ENCODE measurements around the gene ZC3H18. TPM values are rescaled to one million over a fixed set of nuclear protein-coding genes. Genes with fewer than 3 reads are reported as not detected.

ZC3H18 gene
- total and polyA plus RNA-seq, 2 of the 4 experiments (the other 2 are of a cell fraction) = 3.4 to 21.3 TPM

- H3K18ac ChIP-seq (ENCODE audit: low read depth, low read length) = peak overlapping the region; percentile 31; the same call in 1 of the 2 replicates
- H3K27ac ChIP-seq (ENCODE audit: insufficient read depth, low read length) = peak overlapping the region; percentile 56
- peak overlapping the region; percentile 55; the same call in 1 of the 2 replicates for H2BK120ac ChIP-seq (ENCODE audit: low read depth, low read length)
- in situ Hi-C loops (cut with MboI; ENCODE audit: low sequenced_read_pairs) (no loop called here), dilution Hi-C loops (cut with HindIII; ENCODE audit: low sequenced_read_pairs, unreplicated experiment) (no loop called here), intact Hi-C loops (cut with micrococcal nuclease) (no loop called here)
- peak overlapping the region; percentile 84 for H2BK5ac ChIP-seq (ENCODE audit: low read depth, low read length, poor library complexity, severe bottlenecking)
- no peak overlapping the region for H3K23ac ChIP-seq (ENCODE audit: low read depth, low read length)
- H3K4me2 ChIP-seq (ENCODE audit: low read depth, low read length) = peak overlapping the region; percentile 8; the same call in 1 of the 2 replicates
- H3K4ac ChIP-seq (ENCODE audit: low read depth, low read length) = peak overlapping the region; percentile 68
- no peaks in the 10 kb centered on the region for H3K9me3 ChIP-seq (ENCODE audit: control insufficient read depth, insufficient read depth, low read length)
- BruUV-seq (replicated peaks) = no TSS peak
- no peak overlapping the region for H3K14ac ChIP-seq (replicated peaks; ENCODE audit: low read depth, low read length)
- ATAC-seq (ENCODE audit: low read depth) (peak; percentile 89), DNase-seq (peak; percentile 98)
- H2AK9ac ChIP-seq (replicated peaks; ENCODE audit: low read depth, low read length, poor library complexity) = peak overlapping the region; percentile 10
- ChIA-PET CTCF (no interaction called here), POLR2A (ENCODE audit: unreplicated experiment) (no interaction called here)
- H3K79me1 ChIP-seq (ENCODE audit: low read depth in 1 of 2, low read length in 2 of 2) = peaks cover 8 to 72% of the 10 kb centered on the region in 2 experiments
- TF ChIP-seq CHD1 (IDR thresholded peaks at IDR 0.05; ENCODE audit: low read depth, low read length) = no peak
- TF ChIP-seq MAFK (IDR thresholded peaks at IDR 0.05; ENCODE audit: low read depth, low read length) = peak; percentile 58
- no peak for TF ChIP-seq SMC3 (IDR thresholded peaks at IDR 0.05; ENCODE audit: low read depth, low read length)
- TF ChIP-seq FOS (IDR thresholded peaks at IDR 0.05; ENCODE audit: low read depth, low read length) = peak; percentile 18; the same call in 1 of the 2 replicates
- TF ChIP-seq MAZ (IDR thresholded peaks at IDR 0.05; ENCODE audit: borderline replicate concordance, low read depth, low read length) = peak; percentile 41; the same call in 1 of the 2 replicates
- TF ChIP-seq NFE2L2 (IDR thresholded peaks at IDR 0.05; ENCODE audit: low read depth, low read length) = 0 out of 2 replicates have a peak, but pooled peaks have one; percentile 9
- peak; percentile 94 for TF ChIP-seq CEBPB (IDR thresholded peaks at IDR 0.05; ENCODE audit: low read depth, low read length)
- peak; percentile 73 for TF ChIP-seq BHLHE40 (IDR thresholded peaks at IDR 0.05; ENCODE audit: low read depth, low read length)
- H4K5ac ChIP-seq (ENCODE audit: low read depth, low read length) = peak overlapping the region; percentile 51; the same call in 1 of the 2 replicates
- H3K27me3 ChIP-seq (ENCODE audit: control insufficient read depth, insufficient read depth, low read length) = no peaks in the 10 kb centered on the region
- peak overlapping the region; percentile 82; the same call in 1 of the 2 replicates for H4K91ac ChIP-seq (ENCODE audit: insufficient read depth, low read depth, low read length)
- peak overlapping the region; percentile 23 to 51; a peak in 2 of 4 replicates for H4K8ac ChIP-seq (ENCODE audit: low read depth in 2 of 2, low read length in 2 of 2)
- no peak overlapping the region for H3K56ac ChIP-seq (ENCODE audit: extremely low read depth, insufficient read depth, low read length)
- peaks cover 39% of the 10 kb centered on the region for H3K36me3 ChIP-seq (ENCODE audit: control insufficient read depth, insufficient read depth, low read length)
- H3K9ac ChIP-seq (ENCODE audit: low read depth, low read length) = no peak overlapping the region
- WGBS, 2 experiments (ENCODE audit: extremely low coverage in 2 of 2, insufficient read length in 1 of 2) = 67% methylated on average over 2 of the region's 14 CpGs; no CpG with 5 or more reads in 1 of the 2 experiments
- H2BK20ac ChIP-seq (ENCODE audit: low read depth, low read length) = peak overlapping the region; percentile 27
- H2BK15ac ChIP-seq (ENCODE audit: low read depth, low read length) = no peak overlapping the region
- H3K4me3 ChIP-seq (ENCODE audit: insufficient read depth, low read depth, low read length) = no peak overlapping the region
- H2AK5ac ChIP-seq (ENCODE audit: low read depth, low read length) = peak overlapping the region; percentile 88
- H2AFZ ChIP-seq (replicated peaks; ENCODE audit: low read length, poor library complexity) = peak overlapping the region; percentile 38
- H3K4me1 ChIP-seq (ENCODE audit: control insufficient read depth, insufficient read depth, low read length) = peaks cover 23% of the 10 kb centered on the region
- peaks cover 75% of the 10 kb centered on the region for H4K20me1 ChIP-seq (ENCODE audit: insufficient read depth, low read length)
- peaks cover 26% of the 10 kb centered on the region for H3K9me1 ChIP-seq (ENCODE audit: insufficient read depth, low read length)
These were observed 49.9 kb downstream of the ZC3H18 start for GRCh38 chr16:88619859-88620815.
